Keratinocyte (primary cell): ENCODE data around the gene OR2W1.

Source experiments
- EZH2 ChIP-seq: IDR thresholded peaks from one replicate; pipeline ENCODE4 v1.6.1; 2012; ENCODE audit warnings: inconsistent platforms, mild to moderate bottlenecking, low read length, moderate library complexity
- TF ChIP-seq, protein P1 (sequence below), 3 experiments: IDR thresholded peaks in 1 of 3; conservative IDR thresholded peaks in 1 of 3; optimal IDR thresholded peaks in 1 of 3; 2 replicates in 2 of 3; 3 replicates in 1 of 3; pipeline versions ENCODE3 to v1.5.1; 2011; ENCODE audit warnings: low read length in 3 of 3, mild to moderate bottlenecking in 3 of 3, moderate library complexity in 2 of 3, control low read depth in 1 of 3, inconsistent platforms in 1 of 3; ENCODE audit not compliant: insufficient read depth in 2 of 3; ENCODE audit errors: extremely low read depth in 1 of 3

DNA sequence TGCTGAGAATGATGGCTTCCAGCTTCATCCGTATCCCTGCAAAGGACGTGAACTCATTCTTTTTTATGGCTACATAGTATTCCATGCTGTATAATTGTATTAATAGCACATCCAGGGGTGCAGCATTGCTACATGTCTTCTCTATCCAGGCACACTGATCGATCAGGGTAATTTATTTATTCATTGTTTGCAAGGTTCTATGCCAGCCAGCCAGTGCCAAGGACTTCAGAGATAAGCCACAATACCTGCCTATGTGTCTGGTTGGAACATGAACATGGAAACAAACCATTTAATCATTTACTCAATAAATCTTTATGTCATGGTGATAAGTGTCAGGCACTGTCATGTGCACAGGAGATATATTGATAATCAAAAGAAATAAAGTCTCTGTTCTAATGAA, 48.0 kb upstream of the OR2W1 start:
- TF ChIP-seq, protein P1, sequence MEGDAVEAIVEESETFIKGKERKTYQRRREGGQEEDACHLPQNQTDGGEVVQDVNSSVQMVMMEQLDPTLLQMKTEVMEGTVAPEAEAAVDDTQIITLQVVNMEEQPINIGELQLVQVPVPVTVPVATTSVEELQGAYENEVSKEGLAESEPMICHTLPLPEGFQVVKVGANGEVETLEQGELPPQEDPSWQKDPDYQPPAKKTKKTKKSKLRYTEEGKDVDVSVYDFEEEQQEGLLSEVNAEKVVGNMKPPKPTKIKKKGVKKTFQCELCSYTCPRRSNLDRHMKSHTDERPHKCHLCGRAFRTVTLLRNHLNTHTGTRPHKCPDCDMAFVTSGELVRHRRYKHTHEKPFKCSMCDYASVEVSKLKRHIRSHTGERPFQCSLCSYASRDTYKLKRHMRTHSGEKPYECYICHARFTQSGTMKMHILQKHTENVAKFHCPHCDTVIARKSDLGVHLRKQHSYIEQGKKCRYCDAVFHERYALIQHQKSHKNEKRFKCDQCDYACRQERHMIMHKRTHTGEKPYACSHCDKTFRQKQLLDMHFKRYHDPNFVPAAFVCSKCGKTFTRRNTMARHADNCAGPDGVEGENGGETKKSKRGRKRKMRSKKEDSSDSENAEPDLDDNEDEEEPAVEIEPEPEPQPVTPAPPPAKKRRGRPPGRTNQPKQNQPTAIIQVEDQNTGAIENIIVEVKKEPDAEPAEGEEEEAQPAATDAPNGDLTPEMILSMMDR (optimal IDR thresholded peaks at IDR 0.05 in 1 of 3, IDR thresholded peaks at IDR 0.05 in 1 of 3, conservative IDR thresholded peaks at IDR 0.05 in 1 of 3; ENCODE audit: extremely low read depth in 1 of 3, insufficient read depth in 2 of 3, low read length in 3 of 3) = no peak
- TF ChIP-seq EZH2 = no peak
